CD4-positive, alpha-beta T cell treated with Interleukin-15 for 1 hour (primary cell): ENCODE data around the gene DDR1.
"Not testable (repeated sequence)": the region's sequence is repeated elsewhere in the genome, so short reads cannot be mapped to it uniquely, and the experiment has no call there.

ENCODE experiments used
- DNase-seq: peaks from one replicate; pipeline ENCODE4 v3.0.0-alpha.2; 2020

DDR1 gene

DNA sequence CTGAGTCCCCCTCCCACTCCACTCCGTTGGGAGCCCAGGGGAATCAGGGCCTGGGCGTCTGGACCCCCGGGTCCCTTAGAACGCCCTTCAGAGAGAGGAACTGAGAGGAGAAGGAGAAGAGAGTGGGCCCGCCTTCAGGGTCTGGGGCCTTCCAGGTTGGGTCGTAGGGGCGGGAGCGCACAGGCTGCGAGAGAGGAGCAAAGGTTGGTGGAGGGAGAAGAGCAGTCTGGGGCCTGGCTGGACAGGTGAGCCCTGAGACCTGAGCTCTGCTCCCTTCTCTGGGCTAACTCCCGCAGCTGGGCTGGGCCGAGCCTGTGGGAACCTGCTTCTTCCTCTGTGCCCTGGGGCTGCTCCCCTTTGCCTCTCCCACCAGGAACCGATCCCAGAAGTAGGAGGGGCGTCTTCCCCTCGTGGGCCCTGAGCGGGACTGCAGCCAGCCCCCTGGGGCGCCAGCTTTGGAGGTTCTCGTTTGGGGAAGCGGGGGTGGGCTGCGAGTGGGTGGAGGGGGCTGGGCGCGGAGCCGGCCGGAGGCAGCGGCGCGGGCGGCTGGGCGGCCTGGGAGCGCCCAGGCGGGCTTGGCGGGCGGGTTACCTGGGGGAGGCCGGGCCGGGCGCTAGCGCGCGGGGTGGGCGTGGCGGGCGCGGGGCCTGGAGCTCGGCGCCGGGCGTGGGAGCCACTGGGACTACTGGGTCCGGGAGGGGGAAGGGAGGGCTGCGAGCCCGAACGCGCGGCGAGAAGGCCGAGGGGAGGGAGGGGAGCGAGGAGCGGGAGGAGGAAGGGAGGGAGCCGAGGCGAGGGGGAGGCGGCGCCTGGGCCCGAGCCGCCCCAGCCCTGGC is at the start of gene DDR1:
TSS of gene DDR1 (plus strand) at position 835 of the 836 bp plus-strand sequence. CDS start 4,211 bp downstream, outside the sequence.
- DNase-seq, result peak; percentile 39

DNA sequence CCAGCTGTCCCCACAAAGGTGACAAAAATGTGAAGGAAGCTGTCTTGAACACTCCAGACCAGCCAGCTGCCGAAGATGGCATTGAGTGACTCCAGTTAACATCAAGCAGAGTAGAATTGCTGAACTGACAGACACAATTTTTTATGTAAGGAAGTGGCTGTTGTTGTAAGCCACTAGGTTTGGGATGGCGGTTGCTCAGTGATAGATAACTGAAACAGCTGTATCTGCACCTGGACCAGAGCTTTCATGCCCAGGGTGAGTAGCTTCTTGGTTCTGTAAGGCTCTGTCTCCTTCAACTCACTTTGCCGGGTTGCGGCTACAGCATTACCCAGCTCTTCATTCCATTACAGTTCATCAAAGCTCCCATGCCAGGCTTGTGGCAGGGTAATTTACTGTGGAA is 49.7 kb upstream of the DDR1 start:
- no peak for DNase-seq

DNA sequence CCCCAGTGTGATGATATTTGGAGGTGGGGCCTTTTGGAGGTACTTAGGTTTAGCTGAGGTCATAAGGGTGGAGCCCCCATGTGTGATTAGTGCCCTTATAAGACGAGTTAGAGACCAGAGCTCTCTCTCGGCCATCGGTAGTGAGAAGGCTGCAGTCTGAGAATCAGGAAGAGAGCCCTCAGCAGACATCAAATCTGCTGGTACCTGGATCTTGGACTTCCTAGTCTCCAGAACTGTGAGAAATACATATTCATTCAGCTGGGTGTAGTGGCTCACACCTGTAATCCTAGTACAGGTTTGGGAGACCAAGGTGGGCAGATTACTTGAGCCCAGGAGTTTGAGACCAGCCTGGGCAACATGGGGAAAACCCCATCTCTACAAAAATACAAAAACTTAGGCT is 48.7 kb upstream of the DDR1 start:
- no peak for DNase-seq

DNA sequence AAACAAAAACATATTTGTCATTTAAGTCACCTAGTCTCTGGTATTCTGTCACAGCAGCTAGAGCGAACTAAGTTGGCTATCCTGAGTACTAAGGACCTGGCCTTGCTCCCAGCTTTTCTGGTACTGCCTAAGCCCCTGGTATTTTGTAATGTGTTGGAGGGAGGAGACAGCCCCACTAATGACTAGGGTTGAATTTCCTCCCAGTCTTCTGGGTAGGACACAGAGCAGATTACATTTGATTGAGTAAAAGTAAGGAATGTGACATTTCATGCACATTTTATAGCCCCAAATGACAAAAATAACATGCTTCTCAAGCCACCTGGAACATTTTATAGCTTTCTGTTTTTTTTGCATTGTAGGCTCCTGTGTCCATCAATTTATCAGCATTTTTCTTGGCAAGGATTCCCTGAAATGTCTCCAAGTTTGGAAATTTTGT is 47.9 kb upstream of the DDR1 start:
- DNase-seq, result no peak

DNA sequence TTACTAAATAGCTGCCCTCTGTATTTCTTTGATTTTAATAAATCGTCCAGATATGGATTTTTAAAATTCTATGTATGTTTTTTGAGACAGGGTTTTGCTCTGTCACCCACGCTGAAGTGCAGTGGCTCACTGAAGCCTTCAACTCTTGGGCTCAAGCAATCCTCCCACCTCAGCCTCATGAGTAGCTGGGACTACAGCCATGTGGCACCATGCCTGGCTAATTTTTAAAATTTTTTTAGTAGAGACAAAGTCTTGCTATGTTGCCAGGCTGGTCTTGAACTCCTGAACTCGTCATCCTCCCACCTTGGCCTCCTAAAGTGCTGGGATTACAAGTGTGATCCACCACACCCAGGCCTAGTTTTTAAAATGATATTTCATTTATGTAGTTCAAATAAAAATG is 47.4 kb upstream of the DDR1 start:
- DNase-seq, result no peak

DNA sequence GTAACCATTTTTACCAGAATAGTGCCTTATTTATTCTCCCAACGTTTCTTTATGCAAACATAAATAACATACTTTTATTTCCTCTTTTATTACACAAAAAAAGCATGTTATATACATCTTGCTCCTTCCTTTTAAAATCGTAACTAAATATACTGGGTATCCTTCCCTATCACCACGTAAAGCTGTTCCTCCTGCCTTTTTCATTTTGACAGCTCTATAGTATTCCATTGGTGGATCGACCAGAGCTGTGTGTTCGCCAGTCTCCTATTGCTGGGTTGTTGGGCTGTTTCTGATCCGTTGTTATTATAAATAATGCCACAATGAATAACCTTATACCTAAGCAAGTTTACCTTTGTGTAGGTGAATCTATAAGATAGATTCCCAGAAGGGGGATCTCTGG is 46.9 kb upstream of the DDR1 start:
- no peak for DNase-seq

DNA sequence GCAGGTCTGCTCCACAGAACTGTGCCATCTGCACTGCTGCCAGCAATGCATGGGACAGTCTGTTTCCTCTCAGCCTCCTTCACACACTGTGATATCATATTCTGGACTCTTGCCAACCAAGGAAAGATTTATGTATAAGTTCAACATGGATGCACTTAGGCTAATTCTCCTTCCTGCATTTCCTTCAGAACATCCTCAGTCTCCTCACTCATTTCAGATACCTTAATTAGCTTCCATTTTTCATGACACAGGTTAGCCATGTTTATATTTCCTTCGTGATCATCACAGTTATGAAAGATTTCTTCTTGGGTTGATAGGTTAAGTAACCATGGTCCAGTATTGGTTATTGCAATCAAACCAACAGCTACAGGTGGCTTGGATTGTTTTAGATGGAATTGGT is 46.4 kb upstream of the DDR1 start:
- DNase-seq, result no peak

DNA sequence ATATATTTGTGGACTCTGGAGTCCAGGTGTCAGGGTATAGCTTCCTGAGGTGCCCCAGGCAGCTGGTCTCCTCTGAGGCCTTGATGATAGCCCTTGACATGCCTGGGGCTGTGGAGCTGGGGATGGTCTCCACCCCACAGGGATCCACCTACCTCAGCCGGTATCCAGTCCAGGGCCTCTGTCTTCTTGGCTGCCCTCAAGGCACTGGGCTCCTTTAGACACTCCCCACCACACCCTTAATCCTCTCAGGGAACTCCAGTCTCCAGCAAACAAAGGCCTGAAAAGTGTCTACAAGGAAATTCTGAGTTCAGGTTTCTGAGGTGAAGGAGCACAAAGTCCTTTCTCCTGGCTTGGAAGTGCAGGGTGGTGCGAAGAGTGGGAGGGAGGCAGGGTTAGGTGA is 44.6 kb upstream of the DDR1 start:
- DNase-seq, result no peak

DNA sequence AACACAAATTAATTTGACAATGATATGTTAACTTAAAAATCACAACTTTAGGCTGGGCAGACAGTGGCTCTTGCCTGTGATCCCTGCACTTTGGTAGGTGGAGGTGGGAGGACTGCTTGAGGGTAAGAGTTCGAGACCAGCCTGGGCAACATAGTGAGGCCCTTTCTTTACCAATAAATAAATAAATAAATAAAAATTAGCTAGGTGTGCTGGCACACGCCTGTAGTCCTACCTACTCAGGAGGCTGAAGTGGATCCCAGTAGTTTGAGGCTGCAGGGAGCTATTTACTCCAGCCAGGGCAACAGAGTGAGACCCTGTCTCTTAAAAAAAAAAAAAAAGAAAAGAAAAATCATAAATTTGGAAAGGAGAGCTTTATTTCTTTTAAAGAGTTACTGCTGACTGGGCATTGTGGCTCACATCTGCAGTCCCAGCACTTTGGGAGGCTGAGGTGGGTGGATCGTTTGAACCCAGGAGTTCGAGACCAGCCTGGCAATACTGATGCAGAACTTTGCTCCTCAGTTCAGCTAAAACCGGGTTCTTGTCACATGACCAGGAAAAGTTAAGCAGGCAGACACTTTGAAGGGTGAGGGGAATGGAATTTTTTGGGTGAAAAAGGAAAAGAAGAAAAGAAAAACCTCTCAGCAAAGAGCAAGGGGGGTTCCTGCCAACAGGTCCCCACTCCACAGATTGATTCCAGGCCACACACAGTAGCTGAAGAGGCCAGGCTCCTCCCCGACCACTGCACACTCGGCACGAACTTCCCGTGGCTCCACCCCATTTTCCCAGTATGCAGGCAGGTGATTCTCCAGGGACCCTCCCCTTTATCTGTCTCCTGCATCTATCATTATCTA is 44.0 kb upstream of the DDR1 start:
- DNase-seq, result no peak

DNA sequence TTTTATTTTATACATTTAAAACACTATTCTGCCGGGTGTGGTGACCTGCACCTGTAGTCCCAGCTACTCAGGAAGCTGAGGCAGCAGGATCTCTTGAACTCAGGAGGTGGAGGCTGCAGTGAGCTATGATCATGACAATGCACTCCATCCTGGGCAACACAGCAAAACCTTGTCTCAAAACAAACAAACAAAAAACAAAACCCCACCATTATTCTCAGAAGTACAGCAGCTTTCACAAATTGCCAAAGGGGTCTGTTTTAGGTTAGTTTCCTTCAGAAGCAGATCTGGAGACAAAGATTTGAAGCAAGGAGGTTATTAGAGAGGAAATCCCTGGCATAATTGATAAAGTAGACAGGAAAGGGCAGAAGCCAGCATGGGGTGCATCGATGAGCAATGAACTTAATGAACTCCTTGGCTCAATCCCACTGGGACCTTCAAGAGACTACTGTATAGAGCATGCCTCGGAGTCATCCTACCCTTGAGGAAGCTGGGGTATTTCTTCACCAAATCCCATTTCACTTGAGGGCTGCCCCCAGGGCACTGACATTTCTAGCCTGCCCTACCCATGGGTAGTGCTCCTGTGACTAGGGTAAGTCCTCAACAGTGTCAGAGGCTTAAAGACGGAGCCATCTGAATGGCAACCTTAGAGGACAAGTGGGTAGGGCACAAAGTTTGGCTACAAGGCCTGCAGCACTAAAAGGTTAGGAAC is 43.2 kb upstream of the DDR1 start:
- DNase-seq, result no peak

DNA sequence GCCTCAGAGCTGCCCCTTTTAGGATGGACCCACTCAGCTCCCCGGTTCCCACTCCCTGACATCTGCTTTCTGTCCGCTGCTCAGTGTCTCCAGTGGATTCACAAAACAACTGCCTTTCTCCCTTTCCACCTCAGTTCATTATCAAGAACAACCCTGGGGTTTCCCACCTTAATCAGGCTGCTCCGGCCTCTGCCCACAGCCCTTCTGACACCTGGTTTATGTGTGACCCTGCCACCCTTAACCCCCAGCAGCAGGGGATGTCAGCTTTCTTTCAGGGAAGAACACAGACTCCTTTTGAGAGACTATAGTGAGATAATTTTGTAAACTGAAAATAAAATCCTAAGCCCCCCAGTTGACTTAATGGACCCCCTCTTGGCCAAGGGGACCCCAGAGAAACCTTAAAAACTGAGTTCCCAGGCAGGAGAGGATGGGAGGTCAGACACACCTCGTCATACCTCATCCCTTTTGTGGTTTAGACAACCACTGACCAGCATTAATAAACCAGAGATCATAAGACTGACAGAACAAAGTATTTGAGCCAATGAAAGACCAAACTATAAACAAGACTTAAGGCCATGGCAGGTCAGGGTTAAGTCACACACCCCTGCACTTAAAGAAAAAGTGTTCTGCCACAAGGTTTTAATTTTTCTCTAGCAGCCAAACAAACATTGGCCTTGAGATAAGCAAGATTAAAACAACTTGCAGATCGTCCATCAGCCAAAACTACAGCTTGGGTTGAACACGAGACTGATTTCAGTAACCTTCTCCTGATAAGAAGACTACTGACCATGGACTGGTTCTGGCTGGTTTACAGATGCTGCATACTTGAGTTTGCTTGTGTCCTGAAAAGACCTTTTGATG is 42.4 kb upstream of the DDR1 start:
- no peak for DNase-seq

DNA sequence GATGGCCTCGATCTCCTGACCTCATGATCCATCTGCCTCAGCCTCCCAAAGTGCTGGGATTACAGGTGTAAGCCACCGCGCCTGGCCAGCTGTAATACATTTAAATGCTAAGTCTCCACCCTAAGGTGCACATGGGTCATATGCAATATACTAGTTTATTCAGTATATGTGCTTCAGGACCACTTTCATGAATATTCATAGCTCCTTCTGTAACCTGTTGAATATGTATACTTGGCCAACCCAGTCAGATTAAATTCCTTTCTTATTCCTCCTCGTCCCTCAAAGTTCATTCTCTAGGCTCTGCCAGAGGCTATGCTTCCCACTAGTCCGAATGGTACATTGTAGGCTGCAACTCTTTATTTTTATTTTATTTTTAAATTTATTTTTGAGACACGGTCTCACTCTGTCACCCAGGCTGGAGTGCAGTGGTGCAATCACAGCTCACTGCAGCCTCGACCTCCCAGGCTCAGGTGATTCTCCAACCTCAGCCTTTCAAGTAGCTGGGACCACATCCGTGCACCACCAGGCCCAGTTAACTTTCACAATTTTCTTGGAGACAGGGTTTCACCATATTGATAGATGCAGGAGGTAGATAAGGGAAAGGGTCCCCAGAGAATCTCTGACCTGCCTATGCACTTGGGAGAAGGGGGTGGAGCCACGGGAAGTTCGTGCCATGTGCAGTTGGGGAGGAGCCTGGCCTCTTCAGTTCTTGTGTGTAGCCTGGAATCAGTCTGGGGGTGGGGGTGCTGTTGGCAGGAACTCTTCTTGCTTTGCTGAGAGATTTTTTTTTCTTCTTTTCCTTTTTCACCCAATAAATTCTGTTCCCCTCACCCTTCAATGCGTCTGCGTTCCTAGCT is 41.3 kb upstream of the DDR1 start:
- DNase-seq, result no peak

DNA sequence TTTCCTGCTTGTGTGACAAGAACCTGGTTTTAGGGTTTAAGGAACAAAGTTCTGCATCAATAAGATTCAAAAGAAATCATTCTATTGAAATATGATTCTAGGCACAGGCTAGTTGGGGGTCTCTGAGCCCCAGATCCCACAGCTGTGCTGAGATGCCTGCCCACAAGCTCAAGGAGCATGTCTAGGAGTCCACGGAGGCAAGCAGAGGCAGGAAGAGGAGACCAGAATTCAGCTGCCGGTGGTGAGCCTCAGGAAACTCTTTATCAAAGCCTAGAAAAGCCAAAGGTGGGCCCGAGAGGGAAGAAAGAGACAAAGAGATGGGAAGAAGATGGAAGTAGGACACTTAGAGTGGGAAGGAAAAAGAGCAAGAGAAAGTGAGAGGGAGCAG is 40.7 kb upstream of the DDR1 start:
- DNase-seq, result no peak

DNA sequence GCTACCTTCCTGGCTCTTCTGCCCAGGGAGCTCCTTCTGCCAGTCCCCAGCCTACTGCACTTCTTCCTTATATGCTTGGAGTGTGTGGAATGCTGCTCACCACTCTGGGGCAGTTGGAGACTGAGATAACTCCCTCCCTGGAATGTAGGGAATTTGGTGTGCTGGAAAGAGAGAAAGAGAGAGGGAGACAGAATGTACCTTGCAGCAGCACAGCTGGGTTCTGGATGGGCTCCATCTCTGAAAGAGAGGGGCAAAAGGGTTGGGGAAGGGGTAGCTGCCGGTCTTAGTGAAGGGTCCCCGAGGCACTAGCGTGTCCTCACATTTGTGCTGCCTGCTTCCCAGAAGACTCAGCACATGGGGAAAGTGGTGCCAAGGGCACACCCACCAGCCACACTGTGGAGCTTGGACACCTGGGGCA is 40.2 kb upstream of the DDR1 start:
- DNase-seq, result no peak

DNA sequence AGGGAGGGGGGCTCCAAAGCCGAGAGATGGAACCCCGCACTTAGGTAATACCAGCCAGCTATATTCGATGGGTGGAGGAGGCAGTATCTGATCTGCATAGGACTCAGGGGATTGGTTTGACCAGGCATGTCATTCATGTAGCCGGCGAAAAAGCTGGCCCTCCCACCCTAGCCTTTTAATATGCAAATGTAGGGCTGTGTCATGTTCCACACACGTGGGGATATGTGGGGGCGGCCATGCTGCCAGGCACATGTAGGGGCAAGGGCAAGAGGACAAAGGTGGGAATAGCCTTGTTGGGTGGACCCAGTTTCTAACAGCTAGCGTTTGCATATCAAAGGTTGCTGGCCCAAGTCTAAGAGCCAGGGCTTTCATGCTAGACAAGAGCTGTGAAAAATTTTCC is 39.1 kb upstream of the DDR1 start:
- DNase-seq, result no peak

DNA sequence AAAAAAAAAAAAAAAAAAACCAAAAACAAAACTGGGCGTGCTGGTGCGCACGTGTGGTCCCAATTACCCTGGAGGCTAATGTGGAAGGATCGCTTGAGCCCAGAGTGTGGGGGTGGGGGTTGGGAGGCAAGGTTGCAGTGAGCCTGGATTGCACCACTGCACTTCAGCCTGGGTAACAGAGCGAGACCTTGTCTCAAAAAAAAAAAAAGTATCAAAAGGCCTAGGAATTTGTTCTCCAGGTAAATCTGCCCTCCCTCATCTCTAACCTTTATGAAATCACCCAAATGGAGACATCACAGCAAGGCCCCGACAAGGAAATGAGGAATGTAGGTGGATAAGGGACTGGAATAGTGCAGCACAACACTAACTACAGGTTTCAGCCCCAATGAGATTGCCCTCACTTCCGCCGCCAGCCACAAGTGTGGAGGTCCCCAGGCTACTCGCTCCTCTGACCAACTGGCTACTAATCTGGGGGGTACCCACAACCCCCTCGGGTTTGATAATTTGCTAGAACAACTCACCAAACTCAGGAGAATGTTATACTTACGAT is 36.8 kb upstream of the DDR1 start:
- no peak for DNase-seq

DNA sequence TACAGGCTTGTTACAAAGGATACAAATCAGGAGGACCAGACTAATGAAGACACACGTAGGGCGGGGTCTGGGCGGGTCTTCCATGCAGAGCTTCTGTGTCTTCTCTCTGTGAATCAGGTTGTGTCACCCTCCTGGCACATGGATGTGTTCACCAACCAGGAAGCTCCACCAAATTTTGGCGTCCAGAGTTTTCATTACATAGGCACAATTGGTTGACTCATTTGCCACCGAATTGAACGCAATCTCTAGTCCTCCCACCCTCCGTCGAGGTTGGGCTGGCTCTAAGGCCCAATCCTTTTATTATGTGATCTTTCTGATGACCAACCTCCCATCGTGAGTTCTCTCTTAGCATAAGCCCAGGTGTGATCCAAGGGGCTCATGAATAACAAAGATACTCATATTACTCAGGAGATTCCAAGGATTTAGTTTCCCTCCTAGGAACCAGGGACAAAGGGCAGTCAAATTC is 36.3 kb upstream of the DDR1 start:
- no peak for DNase-seq

DNA sequence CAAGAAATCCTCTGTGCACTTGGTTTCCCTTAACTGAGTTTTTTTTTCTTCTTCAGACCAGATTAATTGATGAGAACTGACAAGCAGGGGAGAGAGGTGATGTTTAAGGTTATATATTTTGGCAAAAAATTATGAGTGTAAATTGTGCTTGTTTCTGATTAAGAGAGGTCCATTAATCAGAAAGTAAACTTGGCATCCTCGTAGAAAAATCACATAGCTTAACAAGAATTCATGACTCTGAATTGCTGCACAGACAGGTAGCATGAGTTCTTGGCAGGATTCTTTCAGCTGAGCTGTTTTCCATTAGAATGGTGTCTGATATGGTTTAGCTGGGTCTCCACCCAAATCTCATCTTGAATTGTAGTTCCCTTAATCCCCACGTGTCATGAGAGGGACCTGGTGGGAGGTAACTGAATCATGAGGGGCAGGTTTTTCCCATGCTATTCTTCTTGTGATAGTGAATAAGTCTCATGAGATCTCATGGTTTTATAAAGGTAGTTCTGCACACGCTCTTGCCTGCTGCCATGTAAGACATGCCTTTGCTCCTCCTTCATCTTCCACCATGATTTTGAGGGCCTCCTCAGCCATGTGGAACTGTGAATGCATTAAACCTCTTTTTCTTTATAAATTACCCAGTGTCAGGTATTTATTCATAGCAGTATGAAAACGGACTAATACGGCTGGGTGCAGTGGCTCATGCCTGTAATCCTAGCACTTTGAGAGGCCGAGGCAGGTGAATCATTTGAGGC is 34.2 kb upstream of the DDR1 start:
- DNase-seq, result no peak

DNA sequence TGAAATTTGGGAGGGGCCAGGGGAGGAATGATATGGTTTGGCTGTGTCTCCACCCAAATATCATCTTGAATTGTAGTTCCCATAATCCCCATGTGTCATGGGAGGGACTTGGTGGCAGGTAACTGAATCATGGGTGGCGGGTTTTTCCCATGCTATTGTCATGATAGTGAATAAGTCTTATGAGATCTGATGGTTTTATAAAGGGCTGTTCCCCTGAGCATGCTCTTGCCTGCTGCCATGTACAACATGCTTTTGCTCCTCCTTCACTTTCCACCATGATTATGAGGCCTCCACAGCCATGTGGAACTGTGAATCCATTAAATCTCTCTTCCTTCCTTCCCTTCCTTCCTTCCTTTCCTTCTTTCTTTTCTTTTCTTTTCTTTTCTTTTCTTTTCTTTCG is 31.9 kb upstream of the DDR1 start:
- not testable (repeated sequence) for DNase-seq
